ENCODE data around the gene CLDN5.

- TF ChIP-seq GATA2 (IDR thresholded peaks at IDR 0.05; ENCODE audit: low read depth, low read length) (no peak), GATA3 (IDR thresholded peaks at IDR 0.05; ENCODE audit: low read depth, low read length) (no peak)
Measured at GRCh38 chr22:19501897-19502447, 22.2 kb downstream of the CLDN5 start.
